Mesendoderm (in vitro differentiated cells): ENCODE data around the gene APBA2.

ENCODE experiments used
- DNase-seq: peaks from one replicate; pipeline ENCODE4 v3.0.0; 2013
- H2AK5ac ChIP-seq: 2 replicates; pipeline ENCODE4 v1.6.1; 2013; ENCODE audit warnings: low read length, inconsistent platforms
- H2BK120ac ChIP-seq: 2 replicates; pipeline ENCODE4 v1.6.1; 2013; ENCODE audit warnings: low read depth, mild to moderate bottlenecking, low read length, moderate library complexity, mixed read lengths
- H2BK15ac ChIP-seq: replicated peaks from 2 replicates; pipeline ENCODE4 v1.6.1; 2013; ENCODE audit warnings: low read depth, mild to moderate bottlenecking, moderate library complexity
- H2BK5ac ChIP-seq: 2 replicates; pipeline ENCODE4 v1.6.1; 2013; ENCODE audit warnings: low read length, inconsistent platforms
- H3K18ac ChIP-seq: 2 replicates; pipeline ENCODE4 v1.6.1; 2013; ENCODE audit warnings: mild to moderate bottlenecking, low read length, mixed read lengths
- H3K23ac ChIP-seq: one replicate; pipeline ENCODE4 v1.6.1; 2013; ENCODE audit warnings: low read length
- H3K27ac ChIP-seq: 2 replicates; pipeline ENCODE4 v1.5.1; 2013; ENCODE audit warnings: low read depth, mild to moderate bottlenecking, inconsistent platforms, low read length, moderate library complexity
- H3K27me3 ChIP-seq: 2 replicates; pipeline ENCODE4 v1.6.1; 2013; ENCODE audit warnings: low read length, control low read depth, mild to moderate bottlenecking, inconsistent platforms; ENCODE audit not compliant: insufficient read depth, poor library complexity
- H3K36me3 ChIP-seq: 2 replicates; pipeline ENCODE4 v1.6.1; 2013; ENCODE audit warnings: low read length, inconsistent platforms; ENCODE audit not compliant: control insufficient read depth, insufficient read depth
- H3K4ac ChIP-seq: one replicate; pipeline ENCODE4 v1.6.1; 2013; ENCODE audit warnings: low read depth, mild to moderate bottlenecking, low read length, moderate library complexity
- H3K4me1 ChIP-seq: 2 replicates; pipeline ENCODE4 v1.6.1; 2013; ENCODE audit warnings: low read depth, low read length, inconsistent platforms; ENCODE audit not compliant: control insufficient read depth
- H3K4me2 ChIP-seq: 2 replicates; pipeline ENCODE4 v1.6.1; 2013; ENCODE audit warnings: low read length
- H3K4me3 ChIP-seq: 2 replicates; pipeline ENCODE4 v1.5.1; 2013; ENCODE audit warnings: mild to moderate bottlenecking, low read length
- H3K56ac ChIP-seq: one replicate; pipeline ENCODE4 v1.6.1; 2013; ENCODE audit warnings: low read length
- H3K79me1 ChIP-seq: 2 replicates; pipeline ENCODE4 v1.6.1; 2013; ENCODE audit warnings: low read length, inconsistent platforms
- H3K79me2 ChIP-seq: 2 replicates; pipeline ENCODE4 v1.6.1; 2013; ENCODE audit warnings: mild to moderate bottlenecking, low read length; ENCODE audit not compliant: control insufficient read depth, insufficient read depth
- H3K9ac ChIP-seq: 2 replicates; pipeline ENCODE4 v1.6.1; 2013; ENCODE audit warnings: low read length, inconsistent platforms
- H4K5ac ChIP-seq: one replicate; pipeline ENCODE4 v1.6.1; 2013; ENCODE audit warnings: low read length
- H4K8ac ChIP-seq: one replicate; pipeline ENCODE4 v1.6.1; 2013; ENCODE audit warnings: low read depth, mild to moderate bottlenecking, control low read depth, low read length, moderate library complexity
- WGBS: extraction: QIAGEN DNeasy Blood & Tissue Kit; methylation state at CpG from one replicate; pipeline ENCODE4 v1.1.7; 2013; ENCODE audit warnings: low lambda C conversion rate, missing lambda C conversion rate; ENCODE audit not compliant: insufficient coverage; ENCODE audit errors: extremely low coverage; 5-methylcytosine and 5-hydroxymethylcytosine counted together

The APBA2 gene

GRCh38 chr15:29135702-29136646, 250.2 kb downstream of the APBA2 start:
- no peak overlapping the region for H2BK120ac ChIP-seq
- no peak overlapping the region for H3K23ac ChIP-seq
- H3K9ac ChIP-seq: no peak overlapping the region
- no peak overlapping the region for H3K18ac ChIP-seq
- no peak overlapping the region for H3K4me3 ChIP-seq
- no peak overlapping the region for H3K4me2 ChIP-seq
- H3K79me1 ChIP-seq: no peaks in the 10 kb centered on the region
- no peak overlapping the region for H2BK15ac ChIP-seq
- H3K27me3 ChIP-seq: no peaks in the 10 kb centered on the region
- WGBS: no CpG with 5 or more reads among the region's 31 CpGs
- peaks cover 4% of the 10 kb centered on the region for H3K4me1 ChIP-seq
- H3K27ac ChIP-seq: no peak overlapping the region
- no peaks in the 10 kb centered on the region for H3K36me3 ChIP-seq
- H3K56ac ChIP-seq: no peak overlapping the region
- no peak overlapping the region for H3K4ac ChIP-seq
- H2AK5ac ChIP-seq: no peak overlapping the region
- DNase-seq: no peak
- H4K8ac ChIP-seq: no peak overlapping the region
- no peak overlapping the region for H4K5ac ChIP-seq
- no peaks in the 10 kb centered on the region for H3K79me2 ChIP-seq
- H2BK5ac ChIP-seq: no peak overlapping the region

DNA sequence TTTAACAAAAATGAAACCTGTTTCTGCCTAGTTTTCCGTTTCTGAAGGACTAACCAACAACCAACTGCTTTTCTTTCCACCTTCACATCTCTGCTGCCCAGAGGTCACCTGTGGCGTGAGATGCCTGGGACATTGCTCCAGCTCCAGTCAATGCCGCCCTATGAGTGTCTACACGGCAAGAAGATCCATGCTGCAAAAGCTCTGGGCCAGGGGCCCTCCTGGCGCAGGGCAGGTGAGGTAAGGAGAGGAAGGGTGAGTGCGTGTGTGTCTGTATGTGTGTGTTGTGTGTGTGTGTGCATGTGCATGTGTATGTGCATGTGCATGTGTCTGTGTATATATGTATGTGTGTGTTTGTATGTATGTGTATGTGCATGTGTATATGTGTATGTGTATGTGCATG, 252.5 kb downstream of the APBA2 start:
- Histone ChIP-seq H3K23ac (no peak overlapping the region), H2BK5ac (no peak overlapping the region), H3K79me2 (no peaks in the 10 kb centered on the region), H3K18ac (no peak overlapping the region), H3K9ac (no peak overlapping the region), H4K5ac (no peak overlapping the region), H3K4ac (no peak overlapping the region), H3K79me1 (no peaks in the 10 kb centered on the region), H3K4me3 (no peak overlapping the region), H3K4me1 (peaks cover 3% of the 10 kb centered on the region), H3K56ac (no peak overlapping the region), H3K4me2 (no peak overlapping the region), H3K27ac (no peak overlapping the region), H2BK120ac (no peak overlapping the region), H4K8ac (no peak overlapping the region), H2AK5ac (no peak overlapping the region), H2BK15ac (no peak overlapping the region), H3K36me3 (no peaks in the 10 kb centered on the region), H3K27me3 (no peaks in the 10 kb centered on the region)
- DNase-seq: no peak
- WGBS: no CpG with 5 or more reads among the region's 6 CpGs

DNA sequence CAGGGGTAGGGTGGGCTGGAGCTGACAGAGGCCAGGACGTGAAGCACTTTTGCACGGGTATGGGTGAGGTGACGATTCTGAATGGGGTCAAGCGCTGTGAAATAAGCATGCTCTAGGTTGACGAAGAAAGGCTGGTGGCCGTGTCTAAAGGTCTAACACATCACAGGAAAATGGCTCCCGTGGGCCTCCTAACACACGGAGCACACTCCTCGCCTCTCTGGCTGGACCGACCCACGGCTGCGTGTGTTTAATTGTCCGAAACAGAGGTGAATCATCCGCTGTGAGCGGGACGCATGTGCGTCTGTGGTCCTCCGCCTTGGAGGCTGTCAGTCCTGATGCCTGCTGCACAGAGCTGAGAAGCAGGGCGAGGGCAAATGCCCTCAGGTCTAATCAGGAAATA, 253.3 kb downstream of the APBA2 start:
- no peak overlapping the region for H4K8ac ChIP-seq
- no peak overlapping the region for H3K9ac ChIP-seq
- no peak overlapping the region for H2AK5ac ChIP-seq
- H3K27ac ChIP-seq: no peak overlapping the region
- no peaks in the 10 kb centered on the region for H3K27me3 ChIP-seq
- no peak overlapping the region for H2BK5ac ChIP-seq
- H3K36me3 ChIP-seq: no peaks in the 10 kb centered on the region
- H3K18ac ChIP-seq: no peak overlapping the region
- H2BK120ac ChIP-seq: no peak overlapping the region
- no peak overlapping the region for H3K4ac ChIP-seq
- H3K4me2 ChIP-seq: no peak overlapping the region
- H3K56ac ChIP-seq: no peak overlapping the region
- WGBS: no CpG with 5 or more reads among the region's 19 CpGs
- no peak overlapping the region for H3K4me3 ChIP-seq
- H3K23ac ChIP-seq: no peak overlapping the region
- no peaks in the 10 kb centered on the region for H3K79me1 ChIP-seq
- no peak for DNase-seq
- H4K5ac ChIP-seq: no peak overlapping the region
- H3K4me1 ChIP-seq: peaks cover 3% of the 10 kb centered on the region
- no peaks in the 10 kb centered on the region for H3K79me2 ChIP-seq
- H2BK15ac ChIP-seq: no peak overlapping the region

GRCh38 chr15:29139540-29140459, 254.0 kb downstream of the APBA2 start:
- Histone ChIP-seq H3K56ac (peak overlapping the region; percentile 87), H3K4me2 (peak overlapping the region; percentile 90), H3K79me1 (no peaks in the 10 kb centered on the region), H2BK5ac (no peak overlapping the region), H2BK120ac (no peak overlapping the region), H3K4me1 (peaks cover 3% of the 10 kb centered on the region), H3K9ac (peak overlapping the region; percentile 74), H3K36me3 (no peaks in the 10 kb centered on the region), H3K79me2 (no peaks in the 10 kb centered on the region), H2BK15ac (no peak overlapping the region), H3K27me3 (no peaks in the 10 kb centered on the region), H3K18ac (peak overlapping the region; percentile 28), H2AK5ac (no peak overlapping the region), H3K4me3 (peak overlapping the region; percentile 15), H3K27ac (no peak overlapping the region), H4K5ac (no peak overlapping the region), H3K4ac (no peak overlapping the region), H4K8ac (no peak overlapping the region), H3K23ac (no peak overlapping the region)
- no CpG with 5 or more reads among the region's 31 CpGs for WGBS
- peak; percentile 85 for DNase-seq

GRCh38 chr15:29140475-29141307, 254.9 kb downstream of the APBA2 start:
- peak overlapping the region; percentile 74 for H3K9ac ChIP-seq
- H3K27me3 ChIP-seq: no peaks in the 10 kb centered on the region
- H3K4me3 ChIP-seq: no peak overlapping the region
- no peaks in the 10 kb centered on the region for H3K36me3 ChIP-seq
- H3K4me2 ChIP-seq: peak overlapping the region; percentile 90
- H3K4ac ChIP-seq: no peak overlapping the region
- peak; percentile 22 for DNase-seq
- H3K18ac ChIP-seq: peak overlapping the region; percentile 28
- H3K4me1 ChIP-seq: peaks cover 3% of the 10 kb centered on the region
- H4K8ac ChIP-seq: no peak overlapping the region
- no peaks in the 10 kb centered on the region for H3K79me2 ChIP-seq
- no peak overlapping the region for H3K23ac ChIP-seq
- H4K5ac ChIP-seq: no peak overlapping the region
- no peak overlapping the region for H3K27ac ChIP-seq
- H2BK5ac ChIP-seq: no peak overlapping the region
- H2BK15ac ChIP-seq: no peak overlapping the region
- no CpG with 5 or more reads among the region's 15 CpGs for WGBS
- peak overlapping the region; percentile 37 for H2AK5ac ChIP-seq
- H2BK120ac ChIP-seq: no peak overlapping the region
- H3K79me1 ChIP-seq: no peaks in the 10 kb centered on the region
- H3K56ac ChIP-seq: peak overlapping the region; percentile 87
